Type B pancreatic cell (in vitro differentiated cells): ENCODE data around the gene ITGA1. TPM values are rescaled to one million over a fixed set of nuclear protein-coding genes. Genes with fewer than 3 reads are reported as not detected.

ENCODE experiments used
- DNase-seq: peaks from one replicate; pipeline ENCODE4 v3.0.0; 2021; ENCODE audit warnings: mixed read lengths; ENCODE audit not compliant: unreplicated experiment; ENCODE audit errors: extremely low spot score
- H3K27ac Mint-ChIP-seq: 2 replicates; pipeline ENCODE4 v1.8.0; 2021; ENCODE audit warnings: mild to moderate bottlenecking, mixed read lengths
- H3K27me3 Mint-ChIP-seq: 2 replicates; pipeline ENCODE4 v1.8.0; 2021; ENCODE audit warnings: mixed read lengths
- H3K36me3 Mint-ChIP-seq: 2 replicates; pipeline ENCODE4 v1.8.0; 2021; ENCODE audit warnings: mixed read lengths
- H3K4me1 Mint-ChIP-seq: one replicate; pipeline ENCODE4 v1.8.0; 2021; ENCODE audit warnings: mixed read lengths; ENCODE audit not compliant: unreplicated experiment
- H3K4me3 Mint-ChIP-seq: 2 replicates; pipeline ENCODE4 v1.8.0; 2021; ENCODE audit warnings: mild to moderate bottlenecking, mixed read lengths
- H3K9me3 Mint-ChIP-seq: 2 replicates; pipeline ENCODE4 v1.8.0; 2021; ENCODE audit warnings: mixed read lengths
- CTCF ChIP-seq: fragments of 200-600 bp; sonication (generic); conservative IDR thresholded peaks from 2 replicates; pipeline ENCODE4 v1.5.0; 2021; ENCODE audit warnings: antibody characterized with exemption, mild to moderate bottlenecking
- total RNA-seq: library from RNA; stranded (reverse); gene quantifications from 2 replicates; pipeline ENCODE4 v1.2.1, GENCODE V29; 2021; ENCODE audit warnings: low replicate concordance

The ITGA1 gene
- total RNA-seq, 1 donor from 2014 or later = 17.0 TPM

GRCh38 chr5:52915176-52915875, 127.6 kb downstream of the ITGA1 start:
- peak; percentile 89 for TF ChIP-seq CTCF
- H3K27ac Mint-ChIP-seq = no peak overlapping the region
- H3K27me3 Mint-ChIP-seq = no peaks in the 10 kb centered on the region

GRCh38 chr5:52920929-52921328, 133.2 kb downstream of the ITGA1 start:
- H3K4me1 Mint-ChIP-seq = peaks cover 7% of the 10 kb centered on the region
- H3K27me3 Mint-ChIP-seq = no peaks in the 10 kb centered on the region
- no peaks in the 10 kb centered on the region for H3K36me3 Mint-ChIP-seq
- no peak for TF ChIP-seq CTCF
- DNase-seq = no peak
- H3K4me3 Mint-ChIP-seq = no peak overlapping the region
- H3K9me3 Mint-ChIP-seq = no peaks in the 10 kb centered on the region
- no peak overlapping the region for H3K27ac Mint-ChIP-seq

More at GRCh38 chr5:52915176-52915875, 127.6 kb downstream of the ITGA1 start:
- H3K4me1 Mint-ChIP-seq = peaks cover 10% of the 10 kb centered on the region
- no peaks in the 10 kb centered on the region for H3K36me3 Mint-ChIP-seq
- H3K9me3 Mint-ChIP-seq = no peaks in the 10 kb centered on the region
- DNase-seq = no peak
- peak overlapping the region; percentile 83 for H3K4me3 Mint-ChIP-seq

GRCh38 chr5:52922384-52922783, 134.7 kb downstream of the ITGA1 start:
- DNase-seq = no peak
- Mint-ChIP-seq H3K4me1 (peaks cover 7% of the 10 kb centered on the region), H3K4me3 (no peak overlapping the region), H3K27me3 (no peaks in the 10 kb centered on the region), H3K36me3 (no peaks in the 10 kb centered on the region), H3K9me3 (no peaks in the 10 kb centered on the region), H3K27ac (no peak overlapping the region)
- no peak for TF ChIP-seq CTCF

- no peak for TF ChIP-seq CTCF
- H3K27ac Mint-ChIP-seq = no peak overlapping the region
- H3K4me1 Mint-ChIP-seq = peaks cover 3% of the 10 kb centered on the region
- DNase-seq = no peak
- H3K4me3 Mint-ChIP-seq = no peak overlapping the region
- H3K27me3 Mint-ChIP-seq = no peaks in the 10 kb centered on the region
- H3K36me3 Mint-ChIP-seq = no peaks in the 10 kb centered on the region
- H3K9me3 Mint-ChIP-seq = no peaks in the 10 kb centered on the region
These were observed 136.7 kb downstream of the ITGA1 start for GRCh38 chr5:52924456-52924855.

- Mint-ChIP-seq H3K27ac (no peak overlapping the region), H3K4me3 (no peak overlapping the region), H3K4me1 (peaks cover 3% of the 10 kb centered on the region), H3K27me3 (no peaks in the 10 kb centered on the region), H3K9me3 (no peaks in the 10 kb centered on the region), H3K36me3 (no peaks in the 10 kb centered on the region)
- TF ChIP-seq CTCF = no peak
- DNase-seq = no peak
These were observed 137.3 kb downstream of the ITGA1 start for GRCh38 chr5:52925001-52925400.

- Mint-ChIP-seq H3K27ac (no peak overlapping the region), H3K4me3 (no peak overlapping the region), H3K27me3 (no peaks in the 10 kb centered on the region), H3K36me3 (no peaks in the 10 kb centered on the region), H3K4me1 (no peaks in the 10 kb centered on the region), H3K9me3 (no peaks in the 10 kb centered on the region)
- no peak for TF ChIP-seq CTCF
- DNase-seq = no peak
These were observed 141.0 kb downstream of the ITGA1 start for GRCh38 chr5:52928689-52929088.
